H9 (cell line): Measurements from ENCODE around the gene PRSS56. TPM values are rescaled to one million over a fixed set of nuclear protein-coding genes. Genes with fewer than 3 reads are reported as not detected.

ENCODE experiments used
- DNase-seq: peaks from one replicate; pipeline ENCODE4 v3.0.0-alpha.2; 2017
- H2AFZ ChIP-seq: one replicate; pipeline ENCODE4 v1.6.1; 2013; ENCODE audit warnings: mild to moderate bottlenecking, low read length, control low read depth, moderate library complexity
- H2AK5ac ChIP-seq: 2 replicates; pipeline ENCODE4 v1.6.1; 2013; ENCODE audit warnings: low read length, control low read depth, mixed read lengths; ENCODE audit not compliant: insufficient read length
- H2BK120ac ChIP-seq: one replicate; pipeline ENCODE4 v1.6.1; 2013; ENCODE audit warnings: low read depth, mild to moderate bottlenecking, low read length, control low read depth, inconsistent platforms; ENCODE audit not compliant: poor library complexity, severe bottlenecking
- H2BK12ac ChIP-seq: 2 replicates; pipeline ENCODE4 v1.6.1; 2013; ENCODE audit warnings: low read length, control low read depth, mixed read lengths, low read depth; ENCODE audit not compliant: insufficient read length
- H2BK15ac ChIP-seq: 2 replicates; pipeline ENCODE4 v1.6.1; 2013; ENCODE audit warnings: low read depth, low read length, control low read depth
- H2BK20ac ChIP-seq: one replicate; pipeline ENCODE4 v1.6.1; 2013; ENCODE audit warnings: low read depth, mild to moderate bottlenecking, low read length, control low read depth, inconsistent platforms; ENCODE audit not compliant: poor library complexity, severe bottlenecking
- H2BK5ac ChIP-seq: 2 replicates; pipeline ENCODE4 v1.6.1; 2013; ENCODE audit warnings: low read length, control low read depth, mixed read lengths; ENCODE audit not compliant: insufficient read length
- H3K14ac ChIP-seq: 2 replicates; pipeline ENCODE4 v1.6.1; 2013; ENCODE audit warnings: low read length, control low read depth; ENCODE audit not compliant: insufficient read depth
- H3K18ac ChIP-seq: 2 replicates; pipeline ENCODE4 v1.6.1; 2013; ENCODE audit warnings: low read depth, mild to moderate bottlenecking, mixed read lengths, low read length, control low read depth; ENCODE audit not compliant: insufficient read length
- H3K23ac ChIP-seq: 2 replicates; pipeline ENCODE4 v1.6.1; 2013; ENCODE audit warnings: low read length, control low read depth, mixed read lengths, low read depth; ENCODE audit not compliant: insufficient read length
- H3K23me2 ChIP-seq: 2 replicates; pipeline ENCODE4 v1.6.1; 2013; ENCODE audit warnings: low read depth, mild to moderate bottlenecking, mixed read lengths, low read length, control low read depth; ENCODE audit not compliant: insufficient read length, poor library complexity, severe bottlenecking
- H3K27ac ChIP-seq: 2 replicates; pipeline ENCODE4 v1.5.1; 2013; ENCODE audit warnings: low read length, control low read depth, mixed read lengths, low read depth; ENCODE audit not compliant: insufficient read length
- H3K27me3 ChIP-seq: 2 replicates; pipeline ENCODE4 v1.6.1; 2013; ENCODE audit warnings: low read length, control low read depth, inconsistent platforms; ENCODE audit not compliant: insufficient read depth
- H3K4ac ChIP-seq: 2 replicates; pipeline ENCODE4 v1.6.1; 2013; ENCODE audit warnings: low read depth, mild to moderate bottlenecking, control low read depth, inconsistent platforms, low read length, moderate library complexity
- H3K4me1 ChIP-seq: 2 replicates; pipeline ENCODE4 v1.6.1; 2013; ENCODE audit warnings: low read length, control low read depth, inconsistent platforms; ENCODE audit not compliant: insufficient read depth
- H3K4me2 ChIP-seq: 2 replicates; pipeline ENCODE4 v1.6.1; 2013; ENCODE audit warnings: low read length, control low read depth, mixed read lengths; ENCODE audit not compliant: insufficient read length, insufficient read depth
- H3K56ac ChIP-seq: 2 replicates; pipeline ENCODE4 v1.6.1; 2013; ENCODE audit warnings: low read depth, mild to moderate bottlenecking, mixed read lengths, low read length, control low read depth; ENCODE audit not compliant: insufficient read length
- H3K79me1 ChIP-seq: 2 replicates; pipeline ENCODE4 v1.6.1; 2013; ENCODE audit warnings: low read depth, mild to moderate bottlenecking, moderate library complexity, low read length, control low read depth, inconsistent platforms; ENCODE audit not compliant: insufficient read depth, poor library complexity, severe bottlenecking
- H3K79me2 ChIP-seq: 2 replicates; pipeline ENCODE4 v1.6.1; 2013; ENCODE audit warnings: low read length, control low read depth, inconsistent platforms; ENCODE audit not compliant: insufficient read depth
- H3K9ac ChIP-seq: 2 replicates; pipeline ENCODE4 v1.6.1; 2013; ENCODE audit warnings: low read length, control low read depth, mixed read lengths; ENCODE audit not compliant: insufficient read length; ENCODE audit errors: extremely low read depth
- H3K9me3 ChIP-seq: one replicate; pipeline ENCODE4 v1.6.1; 2013; ENCODE audit warnings: low read depth, low read length, inconsistent platforms; ENCODE audit not compliant: control insufficient read depth
- H3T11ph ChIP-seq: one replicate; pipeline ENCODE4 v1.6.1; 2013; ENCODE audit warnings: mild to moderate bottlenecking, low read length, control low read depth, inconsistent platforms
- H4K20me1 ChIP-seq: one replicate; pipeline ENCODE4 v1.6.1; 2013; ENCODE audit not compliant: control insufficient read depth, insufficient read length, insufficient read depth
- H4K5ac ChIP-seq: 2 replicates; pipeline ENCODE4 v1.6.1; 2013; ENCODE audit warnings: low read depth, mild to moderate bottlenecking, mixed read lengths, low read length, control low read depth; ENCODE audit not compliant: insufficient read length
- H4K8ac ChIP-seq: replicated peaks from 2 replicates; pipeline ENCODE4 v1.6.1; 2013; ENCODE audit warnings: low read length, control low read depth, mixed read lengths, low read depth; ENCODE audit not compliant: insufficient read length
- H4K91ac ChIP-seq: 2 replicates; pipeline ENCODE4 v1.6.1; 2013; ENCODE audit warnings: low read depth, mild to moderate bottlenecking, moderate library complexity, mixed read lengths, low read length, control low read depth; ENCODE audit not compliant: insufficient read length
- H3K27ac Mint-ChIP-seq, 3 experiments: 2 replicates in 2 of 3; 3 replicates in 1 of 3; pipeline ENCODE4 v1.8.0; 2020 to 2021; ENCODE audit warnings: mixed read lengths in 3 of 3, mild to moderate bottlenecking in 1 of 3, moderate library complexity in 1 of 3
- H3K27me3 Mint-ChIP-seq: 2 replicates; pipeline ENCODE4 v1.8.0; 2021; ENCODE audit warnings: low read depth, mild to moderate bottlenecking, moderate library complexity, mixed read lengths
- H3K36me3 Mint-ChIP-seq, 3 experiments: 2 replicates in 2 of 3; 3 replicates in 1 of 3; pipeline ENCODE4 v1.8.0; 2020 to 2021; ENCODE audit warnings: low read depth in 3 of 3, mixed read lengths in 3 of 3; ENCODE audit not compliant: insufficient read depth in 1 of 3
- H3K4me1 Mint-ChIP-seq, 2 experiments: 2 replicates each; pipeline ENCODE4 v1.8.0; 2020; ENCODE audit warnings: mixed read lengths in 2 of 2
- H3K4me3 Mint-ChIP-seq, 2 experiments: 2 replicates in 1 of 2; 3 replicates in 1 of 2; pipeline ENCODE4 v1.8.0; 2020 to 2021; ENCODE audit warnings: mild to moderate bottlenecking in 2 of 2, mixed read lengths in 2 of 2, moderate library complexity in 1 of 2
- H3K9me3 Mint-ChIP-seq, 2 experiments: 2 replicates in 1 of 2; 3 replicates in 1 of 2; pipeline ENCODE4 v1.8.0; 2020; ENCODE audit warnings: mild to moderate bottlenecking in 2 of 2, mixed read lengths in 2 of 2, moderate library complexity in 1 of 2
- WGBS: extraction: QIAGEN DNeasy Blood & Tissue Kit; methylation state at CpG from one replicate; pipeline ENCODE4 v1.1.7; 2013; ENCODE audit warnings: missing lambda C conversion rate, low lambda C conversion rate, mixed read lengths; ENCODE audit not compliant: insufficient read length; ENCODE audit errors: extremely low coverage; 5-methylcytosine and 5-hydroxymethylcytosine counted together
- total RNA-seq: library from RNA; stranded (reverse); gene quantifications from 2 replicates; pipeline ENCODE4 v1.2.1, GENCODE V29; 2021
- TF ChIP-seq, protein P1 (sequence below): fragments of 200-600 bp; sonication (generic); conservative IDR thresholded peaks from 3 replicates; pipeline ENCODE4 v1.8.0; 2021; ENCODE audit warnings: antibody characterized with exemption, mild to moderate bottlenecking

Gene PRSS56
- total RNA-seq, 1 experiment from 2014 or later: not detected

DNA sequence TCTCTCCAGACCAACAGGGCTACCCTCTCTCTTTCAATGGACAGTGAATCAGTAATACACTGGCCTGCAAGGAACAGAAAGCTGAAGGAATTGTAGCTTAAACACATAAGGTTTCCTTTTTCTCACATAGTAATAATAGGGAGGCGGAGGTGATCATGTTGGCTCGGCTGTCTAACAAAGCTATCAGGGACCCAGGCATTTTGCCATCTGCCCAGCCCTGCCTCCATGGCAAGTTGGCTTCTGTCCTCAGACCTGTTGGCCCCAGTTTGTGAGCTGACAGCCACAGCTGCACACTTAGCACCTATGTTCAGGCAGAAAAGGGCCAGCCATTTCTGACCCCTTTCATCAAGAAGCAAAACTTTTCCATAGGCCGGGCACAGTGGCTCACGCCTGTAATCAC lies 17.3 kb downstream of the PRSS56 start:
- Histone ChIP-seq H3K23me2 (no peaks in the 10 kb centered on the region), H2AFZ (no peak overlapping the region), H2BK12ac (no peak overlapping the region), H3K23ac (no peak overlapping the region), H3K27me3 (no peaks in the 10 kb centered on the region; the same call in 1 of the 2 replicates), H4K5ac (no peak overlapping the region), H4K91ac (no peak overlapping the region), H3K56ac (no peak overlapping the region), H3T11ph (no peak overlapping the region), H3K27ac (no peak overlapping the region), H2AK5ac (no peak overlapping the region), H3K18ac (no peak overlapping the region), H3K4me1 (peaks cover 4% of the 10 kb centered on the region; the same call in 1 of the 2 replicates), H3K9me3 (no peaks in the 10 kb centered on the region), H3K79me2 (no peaks in the 10 kb centered on the region), H3K4me2 (no peak overlapping the region), H3K4ac (no peak overlapping the region), H4K20me1 (no peaks in the 10 kb centered on the region), H2BK120ac (no peak overlapping the region), H2BK20ac (no peak overlapping the region), H3K9ac (no peak overlapping the region), H3K79me1 (no peaks in the 10 kb centered on the region), H2BK5ac (no peak overlapping the region), H2BK15ac (no peak overlapping the region), H4K8ac (no peak overlapping the region), H3K14ac (no peak overlapping the region)
- peaks cover 0 to 3% (median 0%) of the 10 kb centered on the region in 3 experiments; a peak in 1 of 7 replicates for H3K36me3 Mint-ChIP-seq
- H3K4me3 Mint-ChIP-seq: no peak overlapping the region
- no CpG with 5 or more reads among the region's 4 CpGs for WGBS
- H3K27ac Mint-ChIP-seq: no peak overlapping the region
- H3K9me3 Mint-ChIP-seq: peaks cover 4 to 8% of the 10 kb centered on the region in 2 experiments; a peak in 4 of 5 replicates
- peaks cover 11% of the 10 kb centered on the region for H3K27me3 Mint-ChIP-seq
- TF ChIP-seq, protein P1, sequence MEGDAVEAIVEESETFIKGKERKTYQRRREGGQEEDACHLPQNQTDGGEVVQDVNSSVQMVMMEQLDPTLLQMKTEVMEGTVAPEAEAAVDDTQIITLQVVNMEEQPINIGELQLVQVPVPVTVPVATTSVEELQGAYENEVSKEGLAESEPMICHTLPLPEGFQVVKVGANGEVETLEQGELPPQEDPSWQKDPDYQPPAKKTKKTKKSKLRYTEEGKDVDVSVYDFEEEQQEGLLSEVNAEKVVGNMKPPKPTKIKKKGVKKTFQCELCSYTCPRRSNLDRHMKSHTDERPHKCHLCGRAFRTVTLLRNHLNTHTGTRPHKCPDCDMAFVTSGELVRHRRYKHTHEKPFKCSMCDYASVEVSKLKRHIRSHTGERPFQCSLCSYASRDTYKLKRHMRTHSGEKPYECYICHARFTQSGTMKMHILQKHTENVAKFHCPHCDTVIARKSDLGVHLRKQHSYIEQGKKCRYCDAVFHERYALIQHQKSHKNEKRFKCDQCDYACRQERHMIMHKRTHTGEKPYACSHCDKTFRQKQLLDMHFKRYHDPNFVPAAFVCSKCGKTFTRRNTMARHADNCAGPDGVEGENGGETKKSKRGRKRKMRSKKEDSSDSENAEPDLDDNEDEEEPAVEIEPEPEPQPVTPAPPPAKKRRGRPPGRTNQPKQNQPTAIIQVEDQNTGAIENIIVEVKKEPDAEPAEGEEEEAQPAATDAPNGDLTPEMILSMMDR: no peak
- no peak for DNase-seq
- H3K4me1 Mint-ChIP-seq: peaks cover 27 to 33% of the 10 kb centered on the region in 2 experiments
